ENCODE results near the gene SRP68.

Gene SRP68

DNA sequence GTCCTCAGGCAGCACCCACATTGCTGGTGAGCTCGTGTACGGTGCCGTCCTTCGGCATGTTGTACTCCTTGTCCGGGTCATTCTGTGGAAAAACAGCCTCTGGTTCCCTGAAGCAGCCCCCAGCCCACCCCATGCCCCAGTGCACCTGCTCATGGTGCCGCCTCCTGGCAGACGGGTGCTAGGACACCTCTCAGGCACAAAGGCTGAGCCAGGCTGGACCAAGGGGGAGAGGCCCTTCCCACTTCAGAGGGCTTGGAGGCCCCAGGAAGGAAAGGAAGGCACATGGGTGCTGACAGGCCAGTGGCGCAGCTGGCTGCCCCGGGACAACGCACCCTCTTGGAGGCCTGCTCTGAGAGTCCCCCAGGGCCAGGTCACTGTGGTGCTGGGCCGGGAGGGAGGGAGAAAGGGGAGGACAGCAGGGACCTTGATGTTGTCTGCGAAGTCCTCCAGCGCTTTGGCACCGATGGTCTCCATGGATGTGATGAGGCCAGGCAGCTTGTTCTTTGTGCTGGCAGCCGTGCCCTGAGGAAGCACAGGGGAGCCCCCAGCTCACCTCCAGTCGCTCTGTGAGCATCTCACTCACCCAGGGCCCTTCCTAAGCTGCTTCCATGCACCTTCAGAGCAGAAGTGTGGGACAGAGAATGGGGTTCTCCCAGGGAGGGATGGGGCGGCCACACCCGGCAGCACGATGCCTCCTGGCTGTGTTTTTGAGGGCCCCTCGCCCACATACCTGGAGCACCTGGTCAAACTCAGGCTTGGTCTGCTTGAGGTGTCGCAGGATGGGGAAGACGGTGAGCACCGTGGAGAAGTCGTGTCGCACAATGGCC is 15.9 kb upstream of the SRP68 start:
- no peak overlapping the region for H3K27ac ChIP-seq (replicated peaks)
- TF ChIP-seq POLR2AphosphoS5 (IDR thresholded peaks at IDR 0.05; ENCODE audit: low read depth) (no peak), GABPA (IDR thresholded peaks at IDR 0.05; ENCODE audit: low read depth) (no peak)
- TF ChIP-seq, protein P1, sequence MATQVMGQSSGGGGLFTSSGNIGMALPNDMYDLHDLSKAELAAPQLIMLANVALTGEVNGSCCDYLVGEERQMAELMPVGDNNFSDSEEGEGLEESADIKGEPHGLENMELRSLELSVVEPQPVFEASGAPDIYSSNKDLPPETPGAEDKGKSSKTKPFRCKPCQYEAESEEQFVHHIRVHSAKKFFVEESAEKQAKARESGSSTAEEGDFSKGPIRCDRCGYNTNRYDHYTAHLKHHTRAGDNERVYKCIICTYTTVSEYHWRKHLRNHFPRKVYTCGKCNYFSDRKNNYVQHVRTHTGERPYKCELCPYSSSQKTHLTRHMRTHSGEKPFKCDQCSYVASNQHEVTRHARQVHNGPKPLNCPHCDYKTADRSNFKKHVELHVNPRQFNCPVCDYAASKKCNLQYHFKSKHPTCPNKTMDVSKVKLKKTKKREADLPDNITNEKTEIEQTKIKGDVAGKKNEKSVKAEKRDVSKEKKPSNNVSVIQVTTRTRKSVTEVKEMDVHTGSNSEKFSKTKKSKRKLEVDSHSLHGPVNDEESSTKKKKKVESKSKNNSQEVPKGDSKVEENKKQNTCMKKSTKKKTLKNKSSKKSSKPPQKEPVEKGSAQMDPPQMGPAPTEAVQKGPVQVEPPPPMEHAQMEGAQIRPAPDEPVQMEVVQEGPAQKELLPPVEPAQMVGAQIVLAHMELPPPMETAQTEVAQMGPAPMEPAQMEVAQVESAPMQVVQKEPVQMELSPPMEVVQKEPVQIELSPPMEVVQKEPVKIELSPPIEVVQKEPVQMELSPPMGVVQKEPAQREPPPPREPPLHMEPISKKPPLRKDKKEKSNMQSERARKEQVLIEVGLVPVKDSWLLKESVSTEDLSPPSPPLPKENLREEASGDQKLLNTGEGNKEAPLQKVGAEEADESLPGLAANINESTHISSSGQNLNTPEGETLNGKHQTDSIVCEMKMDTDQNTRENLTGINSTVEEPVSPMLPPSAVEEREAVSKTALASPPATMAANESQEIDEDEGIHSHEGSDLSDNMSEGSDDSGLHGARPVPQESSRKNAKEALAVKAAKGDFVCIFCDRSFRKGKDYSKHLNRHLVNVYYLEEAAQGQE (IDR thresholded peaks at IDR 0.05; ENCODE audit: insufficient replicate concordance, low read depth): no peak
- H3K27me3 ChIP-seq (ENCODE audit: insufficient read depth, poor library complexity, severe bottlenecking): no peaks in the 10 kb centered on the region
- H3K4me3 ChIP-seq (replicated peaks; ENCODE audit: insufficient read depth, low read length): no peak overlapping the region
- DNase-seq (ENCODE audit: low read depth in 1 of 2, low spot score in 1 of 2): no peak

DNA sequence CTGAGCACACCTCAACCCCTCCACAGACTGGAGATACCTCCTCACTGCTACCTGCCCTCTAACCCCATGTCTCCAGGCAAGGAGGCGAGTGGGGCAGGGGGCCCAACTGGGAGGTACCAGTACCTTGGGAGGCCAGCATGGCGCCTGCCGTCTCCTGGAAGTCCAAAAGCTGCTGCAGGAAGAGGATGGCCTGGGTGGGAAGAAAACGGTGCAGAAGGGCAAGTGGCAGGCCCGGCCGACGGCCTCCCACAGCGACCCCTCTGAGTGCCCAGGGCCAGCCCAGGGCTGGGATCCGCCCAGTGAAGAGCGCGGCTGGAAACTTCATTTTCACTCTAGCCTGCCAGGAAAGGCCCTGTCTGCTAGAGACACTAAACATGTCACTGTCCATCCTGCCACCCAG is 15.2 kb upstream of the SRP68 start:
- Histone ChIP-seq H3K27me3 (ENCODE audit: insufficient read depth, poor library complexity, severe bottlenecking) (no peaks in the 10 kb centered on the region), H3K27ac (replicated peaks) (no peak overlapping the region), H3K4me3 (replicated peaks; ENCODE audit: insufficient read depth, low read length) (no peak overlapping the region)
- DNase-seq (ENCODE audit: low read depth in 1 of 2, low spot score in 1 of 2): no peak
- TF ChIP-seq SPI1 (IDR thresholded peaks at IDR 0.05; ENCODE audit: borderline replicate concordance, low read depth): no peak
- no peak for TF ChIP-seq GABPA (IDR thresholded peaks at IDR 0.05; ENCODE audit: low read depth)
- TF ChIP-seq, protein P1 (IDR thresholded peaks at IDR 0.05; ENCODE audit: insufficient replicate concordance, low read depth): no peak
- no peak for TF ChIP-seq POLR2AphosphoS5 (IDR thresholded peaks at IDR 0.05; ENCODE audit: low read depth)
- TF ChIP-seq, protein P2, sequence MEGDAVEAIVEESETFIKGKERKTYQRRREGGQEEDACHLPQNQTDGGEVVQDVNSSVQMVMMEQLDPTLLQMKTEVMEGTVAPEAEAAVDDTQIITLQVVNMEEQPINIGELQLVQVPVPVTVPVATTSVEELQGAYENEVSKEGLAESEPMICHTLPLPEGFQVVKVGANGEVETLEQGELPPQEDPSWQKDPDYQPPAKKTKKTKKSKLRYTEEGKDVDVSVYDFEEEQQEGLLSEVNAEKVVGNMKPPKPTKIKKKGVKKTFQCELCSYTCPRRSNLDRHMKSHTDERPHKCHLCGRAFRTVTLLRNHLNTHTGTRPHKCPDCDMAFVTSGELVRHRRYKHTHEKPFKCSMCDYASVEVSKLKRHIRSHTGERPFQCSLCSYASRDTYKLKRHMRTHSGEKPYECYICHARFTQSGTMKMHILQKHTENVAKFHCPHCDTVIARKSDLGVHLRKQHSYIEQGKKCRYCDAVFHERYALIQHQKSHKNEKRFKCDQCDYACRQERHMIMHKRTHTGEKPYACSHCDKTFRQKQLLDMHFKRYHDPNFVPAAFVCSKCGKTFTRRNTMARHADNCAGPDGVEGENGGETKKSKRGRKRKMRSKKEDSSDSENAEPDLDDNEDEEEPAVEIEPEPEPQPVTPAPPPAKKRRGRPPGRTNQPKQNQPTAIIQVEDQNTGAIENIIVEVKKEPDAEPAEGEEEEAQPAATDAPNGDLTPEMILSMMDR (IDR thresholded peaks at IDR 0.05; ENCODE audit: insufficient read depth, low read length): no peak

DNA sequence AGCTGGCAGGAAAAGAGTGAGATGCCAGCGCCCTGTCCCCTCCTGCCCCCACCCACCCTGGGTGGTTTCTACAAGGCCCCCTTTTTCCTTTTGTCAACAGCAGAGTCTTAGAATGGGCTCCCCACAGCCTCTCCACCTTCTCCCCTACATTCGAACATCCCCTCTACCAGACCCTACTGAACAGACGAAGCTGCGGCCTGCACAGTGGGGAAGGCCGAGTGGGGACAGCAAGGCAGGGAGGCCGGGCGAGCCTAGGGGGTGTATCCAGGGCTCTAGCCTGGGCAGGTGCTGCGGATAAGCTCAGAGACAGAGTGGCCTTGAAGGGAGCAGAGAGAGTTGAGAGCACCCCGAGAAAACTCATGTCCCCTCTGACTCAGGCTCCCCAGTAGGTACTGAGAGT is 14.1 kb upstream of the SRP68 start:
- Histone ChIP-seq H3K27ac (replicated peaks) (no peak overlapping the region), H3K27me3 (ENCODE audit: insufficient read depth, poor library complexity, severe bottlenecking) (no peaks in the 10 kb centered on the region), H3K4me3 (replicated peaks; ENCODE audit: insufficient read depth, low read length) (no peak overlapping the region)
- TF ChIP-seq, protein P1 (IDR thresholded peaks at IDR 0.05; ENCODE audit: insufficient replicate concordance, low read depth): no peak
- TF ChIP-seq SPI1 (IDR thresholded peaks at IDR 0.05; ENCODE audit: borderline replicate concordance, low read depth): no peak
- TF ChIP-seq POLR2AphosphoS5 (IDR thresholded peaks at IDR 0.05; ENCODE audit: low read depth): no peak
- TF ChIP-seq, protein P2 (IDR thresholded peaks at IDR 0.05; ENCODE audit: insufficient read depth, low read length): no peak
- no peak for TF ChIP-seq GABPA (IDR thresholded peaks at IDR 0.05; ENCODE audit: low read depth)
- DNase-seq (ENCODE audit: low read depth in 1 of 2, low spot score in 1 of 2): no peak
